Peyer's patch (tissue), 4 donors: ENCODE measurements around the gene IDH3G.

Source experiments
- CTCF ChIP-seq, 6 experiments: fragments of 450-650 bp in 4 of 6; fragments of 200-600 bp in 2 of 6; sonication (generic) in 1 of 6; IDR thresholded peaks; one replicate each; pipeline ENCODE4 v1.5.1; 2017 to 2019; ENCODE audit warnings: antibody characterized with exemption in 6 of 6, mild to moderate bottlenecking in 3 of 6, moderate library complexity in 1 of 6
- POLR2A ChIP-seq, 2 donors: fragments of 450-650 bp; IDR thresholded peaks; one replicate each; pipeline ENCODE4 v1.5.1; 2017; ENCODE audit warnings: antibody characterized with exemption in 2 of 2, mild to moderate bottlenecking in 2 of 2, moderate library complexity in 2 of 2

- no peak for TF ChIP-seq CTCF (IDR thresholded peaks at IDR 0.05)
- no peak for TF ChIP-seq POLR2A (IDR thresholded peaks at IDR 0.05)
These were observed 37.4 kb upstream of the IDH3G start for GRCh38 chrX:153831429-153832150.
